ENCODE results near the gene RAD51B.

RAD51B gene

GRCh38 chr14:68137704-68138619, 318.4 kb downstream of the RAD51B start:
- peak; percentile 50 for FAIRE-seq
- no peak for DNase-seq (ENCODE audit: insufficient read length, low spot score)
- no peak for TF ChIP-seq POU2F2 (IDR thresholded peaks at IDR 0.05; ENCODE audit: low read depth, low read length)
- no peak for TF ChIP-seq PAX5 (IDR thresholded peaks at IDR 0.05; ENCODE audit: insufficient read depth, low read length, severe bottlenecking)
- TF ChIP-seq SPI1 (IDR thresholded peaks at IDR 0.05; ENCODE audit: low read depth, low read length) = no peak

GRCh38 chr14:68139431-68140075, 320.0 kb downstream of the RAD51B start:
- no peak for DNase-seq (ENCODE audit: insufficient read length, low spot score)
- no peak for FAIRE-seq
- TF ChIP-seq POLR2AphosphoS5 (IDR thresholded peaks at IDR 0.05; ENCODE audit: low read depth, low read length) (no peak), POLR2A (IDR thresholded peaks at IDR 0.05; ENCODE audit: low read depth, low read length) (no peak), PAX5 (IDR thresholded peaks at IDR 0.05; ENCODE audit: insufficient read depth, low read length, severe bottlenecking) (no peak), POU2F2 (IDR thresholded peaks at IDR 0.05; ENCODE audit: low read depth, low read length) (no peak), TAF1 (IDR thresholded peaks at IDR 0.05; ENCODE audit: low read depth, low read length) (no peak), SPI1 (IDR thresholded peaks at IDR 0.05; ENCODE audit: low read depth, low read length) (no peak)

DNA sequence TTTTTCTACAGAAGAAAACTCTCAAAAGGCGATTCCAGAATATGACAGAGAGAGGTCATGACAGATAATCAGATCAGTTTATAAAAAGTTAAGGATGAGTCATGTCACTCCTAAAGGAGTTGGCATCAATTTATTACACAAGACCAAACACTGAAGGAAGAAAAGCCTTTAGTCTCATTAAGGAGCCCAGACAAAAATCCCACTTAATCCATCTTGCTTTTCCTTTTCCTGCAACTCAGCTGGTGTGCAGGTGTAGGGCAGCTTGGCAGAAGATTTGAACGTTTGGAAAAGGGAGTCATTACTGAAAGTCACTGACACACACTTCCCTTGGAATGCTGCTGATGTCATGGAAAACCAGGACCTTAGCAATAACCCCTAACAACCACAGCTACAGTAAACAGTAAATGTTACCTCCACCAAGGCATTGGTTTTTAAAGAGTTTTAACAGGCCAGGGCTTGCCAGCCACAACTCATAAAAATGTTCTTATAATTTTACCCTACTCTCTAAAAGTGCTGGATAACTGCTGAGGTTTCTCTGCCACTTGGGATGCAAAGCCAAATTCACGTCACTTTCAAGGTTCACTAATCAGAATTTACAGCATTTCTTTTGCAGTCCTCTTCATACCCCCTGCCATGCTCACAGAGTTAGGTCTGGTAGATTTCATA, 320.6 kb downstream of the RAD51B start:
- DNase-seq (ENCODE audit: insufficient read length, low spot score) = no peak
- FAIRE-seq = no peak
- TF ChIP-seq POU2F2 (IDR thresholded peaks at IDR 0.05; ENCODE audit: low read depth, low read length) = no peak
- TF ChIP-seq SPI1 (IDR thresholded peaks at IDR 0.05; ENCODE audit: low read depth, low read length) = no peak
- no peak for TF ChIP-seq POLR2AphosphoS5 (IDR thresholded peaks at IDR 0.05; ENCODE audit: low read depth, low read length)
- no peak for TF ChIP-seq TAF1 (IDR thresholded peaks at IDR 0.05; ENCODE audit: low read depth, low read length)
- TF ChIP-seq PAX5 (IDR thresholded peaks at IDR 0.05; ENCODE audit: insufficient read depth, low read length, severe bottlenecking) = no peak
- no peak for TF ChIP-seq POLR2A (IDR thresholded peaks at IDR 0.05; ENCODE audit: low read depth, low read length)

GRCh38 chr14:68140806-68141205, 321.2 kb downstream of the RAD51B start:
- FAIRE-seq = no peak
- no peak for DNase-seq (ENCODE audit: insufficient read length, low spot score)
- TF ChIP-seq SPI1 (IDR thresholded peaks at IDR 0.05; ENCODE audit: low read depth, low read length) = no peak
- no peak for TF ChIP-seq POLR2AphosphoS5 (IDR thresholded peaks at IDR 0.05; ENCODE audit: low read depth, low read length)
- TF ChIP-seq TAF1 (IDR thresholded peaks at IDR 0.05; ENCODE audit: low read depth, low read length) = no peak
- no peak for TF ChIP-seq POU2F2 (IDR thresholded peaks at IDR 0.05; ENCODE audit: low read depth, low read length)
- TF ChIP-seq POLR2A (IDR thresholded peaks at IDR 0.05; ENCODE audit: low read depth, low read length) = no peak
- no peak for TF ChIP-seq PAX5 (IDR thresholded peaks at IDR 0.05; ENCODE audit: insufficient read depth, low read length, severe bottlenecking)

GRCh38 chr14:68141281-68142088, 321.9 kb downstream of the RAD51B start:
- TF ChIP-seq POLR2AphosphoS5 (IDR thresholded peaks at IDR 0.05; ENCODE audit: low read depth, low read length) (no peak), POU2F2 (IDR thresholded peaks at IDR 0.05; ENCODE audit: low read depth, low read length) (no peak), POLR2A (IDR thresholded peaks at IDR 0.05; ENCODE audit: low read depth, low read length) (no peak), SPI1 (IDR thresholded peaks at IDR 0.05; ENCODE audit: low read depth, low read length) (no peak), TAF1 (IDR thresholded peaks at IDR 0.05; ENCODE audit: low read depth, low read length) (no peak), PAX5 (IDR thresholded peaks at IDR 0.05; ENCODE audit: insufficient read depth, low read length, severe bottlenecking) (no peak)
- no peak for DNase-seq (ENCODE audit: insufficient read length, low spot score)
- FAIRE-seq = no peak

GRCh38 chr14:68143341-68143841, 323.8 kb downstream of the RAD51B start:
- TF ChIP-seq SPI1 (IDR thresholded peaks at IDR 0.05; ENCODE audit: low read depth, low read length) (no peak), PAX5 (IDR thresholded peaks at IDR 0.05; ENCODE audit: insufficient read depth, low read length, severe bottlenecking) (no peak), POLR2AphosphoS5 (IDR thresholded peaks at IDR 0.05; ENCODE audit: low read depth, low read length) (no peak), POU2F2 (IDR thresholded peaks at IDR 0.05; ENCODE audit: low read depth, low read length) (no peak), TAF1 (IDR thresholded peaks at IDR 0.05; ENCODE audit: low read depth, low read length) (no peak), POLR2A (IDR thresholded peaks at IDR 0.05; ENCODE audit: low read depth, low read length) (no peak)
- FAIRE-seq = no peak
- DNase-seq (ENCODE audit: insufficient read length, low spot score) = no peak

DNA sequence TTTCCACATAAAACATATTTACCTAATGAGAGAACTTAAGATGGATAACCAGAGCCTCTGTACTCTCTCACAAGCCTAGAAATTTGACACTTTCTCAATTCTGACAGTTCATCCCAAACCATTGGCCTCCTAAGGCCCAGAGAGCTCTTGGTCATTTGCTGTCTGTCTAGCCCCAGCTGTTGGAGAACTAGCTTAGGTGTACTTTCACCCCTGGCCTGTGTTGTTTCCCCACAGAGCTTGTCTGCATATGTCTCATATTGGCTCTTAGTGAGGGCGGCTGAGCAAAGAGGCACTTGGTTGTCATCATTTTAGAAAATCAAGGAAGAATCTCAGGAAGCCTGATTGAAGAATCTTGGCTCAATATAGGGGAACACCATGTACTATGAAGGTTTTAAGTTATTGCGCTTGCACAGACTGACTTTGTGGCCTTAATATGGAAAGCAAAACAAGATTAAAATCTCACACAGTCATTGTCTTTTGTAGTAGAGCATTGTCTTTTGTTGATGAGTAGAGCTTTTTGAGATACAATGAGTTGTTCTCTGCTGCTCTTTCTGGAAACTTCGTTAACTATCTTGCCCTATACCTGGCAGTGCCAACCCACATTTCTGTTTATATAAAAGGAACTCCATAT, 324.6 kb downstream of the RAD51B start:
- TF ChIP-seq POLR2AphosphoS5 (IDR thresholded peaks at IDR 0.05; ENCODE audit: low read depth, low read length) = no peak
- TF ChIP-seq PAX5 (IDR thresholded peaks at IDR 0.05; ENCODE audit: insufficient read depth, low read length, severe bottlenecking) = no peak
- TF ChIP-seq SPI1 (IDR thresholded peaks at IDR 0.05; ENCODE audit: low read depth, low read length) = no peak
- TF ChIP-seq TAF1 (IDR thresholded peaks at IDR 0.05; ENCODE audit: low read depth, low read length) = no peak
- no peak for TF ChIP-seq POU2F2 (IDR thresholded peaks at IDR 0.05; ENCODE audit: low read depth, low read length)
- TF ChIP-seq POLR2A (IDR thresholded peaks at IDR 0.05; ENCODE audit: low read depth, low read length) = no peak
- no peak for FAIRE-seq
- no peak for DNase-seq (ENCODE audit: insufficient read length, low spot score)

DNA sequence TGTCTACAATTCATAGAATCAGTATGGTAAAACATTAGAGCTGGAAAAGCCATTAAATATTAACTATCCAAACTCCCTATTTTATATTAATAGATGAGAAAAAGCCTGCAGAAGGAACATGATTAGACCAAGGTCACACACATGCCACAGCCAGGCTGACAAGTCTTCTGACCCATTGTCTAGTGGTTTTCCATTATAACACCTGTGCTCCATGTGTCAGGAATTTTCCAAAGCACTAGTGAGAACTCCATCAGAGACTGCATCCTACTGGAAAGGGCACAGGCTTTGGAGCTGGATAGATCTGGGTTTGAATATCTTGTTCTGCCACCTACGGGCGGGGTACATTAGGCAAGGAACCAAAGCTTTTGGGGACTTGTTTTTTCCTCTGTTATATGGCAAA, 325.5 kb downstream of the RAD51B start:
- TF ChIP-seq SPI1 (IDR thresholded peaks at IDR 0.05; ENCODE audit: low read depth, low read length) = no peak
- no peak for TF ChIP-seq PAX5 (IDR thresholded peaks at IDR 0.05; ENCODE audit: insufficient read depth, low read length, severe bottlenecking)
- no peak for TF ChIP-seq POLR2AphosphoS5 (IDR thresholded peaks at IDR 0.05; ENCODE audit: low read depth, low read length)
- TF ChIP-seq TAF1 (IDR thresholded peaks at IDR 0.05; ENCODE audit: low read depth, low read length) = no peak
- TF ChIP-seq POU2F2 (IDR thresholded peaks at IDR 0.05; ENCODE audit: low read depth, low read length) = no peak
- no peak for TF ChIP-seq POLR2A (IDR thresholded peaks at IDR 0.05; ENCODE audit: low read depth, low read length)
- DNase-seq (ENCODE audit: insufficient read length, low spot score) (no peak), FAIRE-seq (no peak)

Measured in GM12891 (cell line).